HCT116 (cell line): ENCODE measurements around the gene MAPK4.

Experiments
- CTCF ChIP-seq, 3 experiments: fragments of 200-600 bp in 1 of 3; sonication (generic) in 1 of 3; IDR thresholded peaks in 2 of 3; conservative IDR thresholded peaks in 1 of 3; 2 replicates each; pipeline ENCODE4 v1.5.1; 2012 to 2017; ENCODE audit warnings: low read depth in 2 of 3, low read length in 2 of 3, antibody characterized with exemption in 1 of 3, borderline replicate concordance in 1 of 3, control low read depth in 1 of 3, mild to moderate bottlenecking in 1 of 3, mixed read lengths in 1 of 3, mixed run types in 1 of 3, moderate library complexity in 1 of 3; ENCODE audit not compliant: insufficient read depth in 1 of 3
- POLR2AphosphoS5 ChIP-seq: IDR thresholded peaks from 2 replicates; pipeline ENCODE4 v1.6.1; 2011; ENCODE audit warnings: mild to moderate bottlenecking, low read depth, low read length, moderate library complexity

- TF ChIP-seq POLR2AphosphoS5 (no peak), CTCF (IDR thresholded peaks at IDR 0.05 in 2 of 3, conservative IDR thresholded peaks at IDR 0.05 in 1 of 3; ENCODE audit: borderline replicate concordance in 1 of 3, insufficient read depth in 1 of 3, low read depth in 2 of 3, low read length in 2 of 3) (no peak)
Observed at GRCh38 chr18:50594012-50594411, 34.1 kb downstream of the MAPK4 start.
